Nucleus accumbens (tissue), 56 donors: ENCODE measurements around the gene RSAD1.
"Not testable (repeated sequence)": the region's sequence is repeated elsewhere in the genome, so short reads cannot be mapped to it uniquely, and the experiment has no call there.

ENCODE experiments used
- DNase-seq, 56 donors: peaks; one replicate each; lab custom pipeline; 2025; lab: John Stamatoyannopoulos, UW

The RSAD1 gene

GRCh38 chr17:50471009-50471905 is 7.4 kb upstream of the RSAD1 start:
- DNase-seq = no peak

- no peak for DNase-seq
Observed at GRCh38 chr17:50472286-50472685, 6.4 kb upstream of the RSAD1 start.

- DNase-seq = not testable (repeated sequence)
Observed at GRCh38 chr17:50472761-50473161, 5.9 kb upstream of the RSAD1 start.

GRCh38 chr17:50473901-50474300 is 4.8 kb upstream of the RSAD1 start:
- DNase-seq = no peak

GRCh38 chr17:50474523-50474922 is 4.1 kb upstream of the RSAD1 start:
- DNase-seq = no peak

- DNase-seq = no peak
Observed at GRCh38 chr17:50475362-50475761, 3.3 kb upstream of the RSAD1 start.

- DNase-seq = not testable (repeated sequence)
Observed at GRCh38 chr17:50475775-50476544, 2.7 kb upstream of the RSAD1 start.

GRCh38 chr17:50476545-50477315 is 1.9 kb upstream of the RSAD1 start:
- DNase-seq = no peak

- no peak for DNase-seq
Observed at GRCh38 chr17:50477976-50478375, 684 bp upstream of the RSAD1 start.

- peak in 32 of 56 donors; percentile 10 to 60 (median 28) for DNase-seq
Observed at GRCh38 chr17:50479522-50480141, 972 bp downstream of the RSAD1 start.

GRCh38 chr17:50480142-50480764 is 1.6 kb downstream of the RSAD1 start:
- no peak for DNase-seq

GRCh38 chr17:50480854-50481490 is 2.3 kb downstream of the RSAD1 start:
- DNase-seq = no peak

- no peak for DNase-seq
Observed at GRCh38 chr17:50481648-50482047, 3.0 kb downstream of the RSAD1 start.

GRCh38 chr17:50482110-50482509 is 3.5 kb downstream of the RSAD1 start:
- no peak for DNase-seq

GRCh38 chr17:50482516-50482915 is 3.9 kb downstream of the RSAD1 start:
- peak in 55 of 56 donors; percentile 23 to 95 (median 78) for DNase-seq

- no peak for DNase-seq
Observed at GRCh38 chr17:50483266-50483665, 4.6 kb downstream of the RSAD1 start.

- no peak for DNase-seq
Observed at GRCh38 chr17:50484386-50485155, 5.9 kb downstream of the RSAD1 start.

GRCh38 chr17:50487213-50488096 is 8.8 kb downstream of the RSAD1 start:
- no peak for DNase-seq
